Thyroid gland (tissue), 4 donors: ENCODE measurements around the gene HSDL1. TPM values are rescaled to one million over a fixed set of nuclear protein-coding genes. Genes with fewer than 3 reads are reported as not detected.

Experiments
- DNase-seq, 2 donors: peaks; one replicate each; pipeline ENCODE4 v3.0.0-alpha.2; 2019
- H3K27ac ChIP-seq, 3 donors: fragments of 200-600 bp; sonication (generic); 1 replicate in 2 of 3; 2 replicates in 1 of 3; pipeline ENCODE4 v1.5.1; 2016 to 2019; ENCODE audit warnings: mild to moderate bottlenecking in 1 of 3, moderate library complexity in 1 of 3
- H3K27me3 ChIP-seq: fragments of 200-600 bp; sonication (generic); one replicate; pipeline ENCODE4 v1.5.1; 2019
- H3K36me3 ChIP-seq, 2 donors: fragments of 200-600 bp; sonication (generic); one replicate each; pipeline ENCODE4 v1.5.1; 2016 to 2019
- H3K4me1 ChIP-seq, 2 donors: fragments of 200-600 bp; sonication (generic); one replicate each; pipeline ENCODE4 v1.5.1; 2017 to 2019
- H3K4me3 ChIP-seq, 3 donors: fragments of 200-600 bp; sonication (generic); replicated peaks in 1 of 3; 1 replicate in 2 of 3; 2 replicates in 1 of 3; pipeline ENCODE4 v1.5.1; 2016; ENCODE audit warnings: mild to moderate bottlenecking in 1 of 3
- H3K9me3 ChIP-seq: fragments of 200-600 bp; sonication (generic); one replicate; pipeline ENCODE4 v1.5.1; 2017
- POLR2A ChIP-seq, 2 donors: fragments of 450-650 bp; IDR thresholded peaks; one replicate each; pipeline ENCODE4 v1.6.1; 2017; ENCODE audit warnings: antibody characterized with exemption in 2 of 2, mild to moderate bottlenecking in 2 of 2, moderate library complexity in 1 of 2
- WGBS, 2 donors: methylation state at CpG; one replicate each; pipeline ENCODE4 v1.1.5; 2017; 5-methylcytosine and 5-hydroxymethylcytosine counted together
- intact Hi-C: fragments of 100-400 bp; cut with DNase I; formaldehyde crosslinking; loops from one replicate; pipeline ENCODE4 v1.15.1; 2023
- total RNA-seq, 4 donors: library from RNA; depleted of rRNA; stranded (reverse); fragments of >200 nt; gene quantifications; one replicate each; pipeline ENCODE4 v1.2.3, GENCODE V29; 2016
- TF ChIP-seq, protein P1 (sequence below), 6 experiments: fragments of 200-600 bp in 3 of 6; fragments of 450-650 bp in 3 of 6; sonication (generic) in 3 of 6; IDR thresholded peaks; one replicate each; pipeline ENCODE4 v1.5.1; 2016 to 2019; ENCODE audit warnings: antibody characterized with exemption in 6 of 6, mild to moderate bottlenecking in 2 of 6, inconsistent platforms in 1 of 6, moderate library complexity in 1 of 6

Gene HSDL1
- total RNA-seq, 4 donors from 2014 or later, result 37.2 to 82.9 (median 59.5) TPM

DNA sequence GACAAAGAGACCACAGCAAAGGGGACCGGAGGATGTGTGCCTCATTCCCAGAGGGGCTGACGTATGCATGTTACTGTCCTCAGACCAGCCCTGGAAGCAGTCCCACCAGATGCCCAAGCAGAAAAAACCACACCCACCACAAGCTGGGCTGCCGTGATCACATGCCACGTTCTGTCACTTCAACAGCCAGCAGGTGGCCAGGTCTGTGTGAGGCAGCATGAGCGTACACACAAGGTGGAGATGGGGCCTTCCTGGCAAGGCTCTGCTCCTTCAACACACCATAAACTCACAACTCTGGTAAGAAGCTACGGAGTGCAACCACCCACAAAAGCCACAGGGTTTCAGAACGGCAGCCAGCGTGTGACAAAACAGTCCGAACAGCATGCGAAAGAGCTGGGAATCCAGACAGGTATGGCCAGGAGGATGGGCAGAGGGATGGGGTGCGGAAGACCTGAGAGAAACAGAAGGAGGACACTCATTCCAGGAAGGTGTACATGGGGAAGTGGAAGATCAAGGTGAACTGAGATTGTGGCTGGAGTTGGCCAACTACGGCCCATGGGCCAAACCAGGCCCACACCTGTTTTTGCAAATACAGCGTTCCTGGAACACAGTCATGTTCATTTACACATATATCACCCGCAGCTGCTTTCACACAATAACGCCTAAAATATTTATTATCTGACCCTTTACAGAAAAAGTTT, 56.1 kb downstream of the HSDL1 start:
- H3K36me3 ChIP-seq, result peaks cover 62 to 72% of the 10 kb centered on the region in 2 donors
- intact Hi-C loops, result loop anchor here (5.0 to 10.0 kb wide), 2 partner anchors 93 to 396 kb away; no protein-coding TSS in a partner anchor
- no peak overlapping the region for H3K27ac ChIP-seq
- no peaks in the 10 kb centered on the region for H3K4me1 ChIP-seq
- no peaks in the 10 kb centered on the region for H3K27me3 ChIP-seq
- H3K4me3 ChIP-seq, result no peak overlapping the region
- 83 to 88% methylated on average over 15 of the region's 15 CpGs for WGBS, 2 donors
- H3K9me3 ChIP-seq, result no peaks in the 10 kb centered on the region
- no peak for DNase-seq
- no peak for TF ChIP-seq POLR2A (IDR thresholded peaks at IDR 0.05)
- TF ChIP-seq, protein P1, sequence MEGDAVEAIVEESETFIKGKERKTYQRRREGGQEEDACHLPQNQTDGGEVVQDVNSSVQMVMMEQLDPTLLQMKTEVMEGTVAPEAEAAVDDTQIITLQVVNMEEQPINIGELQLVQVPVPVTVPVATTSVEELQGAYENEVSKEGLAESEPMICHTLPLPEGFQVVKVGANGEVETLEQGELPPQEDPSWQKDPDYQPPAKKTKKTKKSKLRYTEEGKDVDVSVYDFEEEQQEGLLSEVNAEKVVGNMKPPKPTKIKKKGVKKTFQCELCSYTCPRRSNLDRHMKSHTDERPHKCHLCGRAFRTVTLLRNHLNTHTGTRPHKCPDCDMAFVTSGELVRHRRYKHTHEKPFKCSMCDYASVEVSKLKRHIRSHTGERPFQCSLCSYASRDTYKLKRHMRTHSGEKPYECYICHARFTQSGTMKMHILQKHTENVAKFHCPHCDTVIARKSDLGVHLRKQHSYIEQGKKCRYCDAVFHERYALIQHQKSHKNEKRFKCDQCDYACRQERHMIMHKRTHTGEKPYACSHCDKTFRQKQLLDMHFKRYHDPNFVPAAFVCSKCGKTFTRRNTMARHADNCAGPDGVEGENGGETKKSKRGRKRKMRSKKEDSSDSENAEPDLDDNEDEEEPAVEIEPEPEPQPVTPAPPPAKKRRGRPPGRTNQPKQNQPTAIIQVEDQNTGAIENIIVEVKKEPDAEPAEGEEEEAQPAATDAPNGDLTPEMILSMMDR (IDR thresholded peaks at IDR 0.05), result no peak

DNA sequence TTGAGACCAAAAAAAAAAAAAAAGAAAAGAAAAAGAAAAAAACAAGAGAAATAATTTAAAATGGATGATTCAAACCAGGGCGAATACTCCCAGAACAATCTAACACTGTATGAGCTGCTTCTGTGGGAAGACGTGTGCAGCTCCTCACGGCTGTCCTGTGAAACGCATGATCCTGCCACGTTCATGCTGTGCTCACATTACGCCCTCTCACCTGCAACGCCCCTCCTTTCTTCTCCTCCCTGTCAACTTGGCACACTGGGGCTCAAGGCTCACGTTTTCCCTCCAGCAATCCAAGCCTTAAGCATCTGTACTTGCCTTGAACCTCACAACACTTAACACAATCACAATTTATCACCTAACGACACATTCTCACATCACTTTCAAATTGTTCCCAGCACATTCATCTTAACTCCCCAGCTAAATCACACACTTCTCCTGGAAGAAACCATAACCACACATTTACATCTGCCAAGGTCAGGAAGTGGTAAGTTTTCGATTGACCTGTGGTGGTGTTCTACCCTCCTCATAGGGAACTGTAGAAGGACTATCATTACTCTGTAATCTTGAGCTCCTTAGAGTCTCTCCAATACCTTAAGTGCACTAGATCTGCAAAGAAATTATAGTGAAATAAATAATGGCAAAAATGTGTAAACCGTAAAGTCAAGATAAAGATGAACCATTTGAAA, 57.4 kb downstream of the HSDL1 start:
- no peak for TF ChIP-seq POLR2A (IDR thresholded peaks at IDR 0.05)
- TF ChIP-seq, protein P1 (IDR thresholded peaks at IDR 0.05), result no peak
- intact Hi-C loops, result loop anchor here (5.0 to 10.0 kb wide), 2 partner anchors 95 to 397 kb away; no protein-coding TSS in a partner anchor

DNA sequence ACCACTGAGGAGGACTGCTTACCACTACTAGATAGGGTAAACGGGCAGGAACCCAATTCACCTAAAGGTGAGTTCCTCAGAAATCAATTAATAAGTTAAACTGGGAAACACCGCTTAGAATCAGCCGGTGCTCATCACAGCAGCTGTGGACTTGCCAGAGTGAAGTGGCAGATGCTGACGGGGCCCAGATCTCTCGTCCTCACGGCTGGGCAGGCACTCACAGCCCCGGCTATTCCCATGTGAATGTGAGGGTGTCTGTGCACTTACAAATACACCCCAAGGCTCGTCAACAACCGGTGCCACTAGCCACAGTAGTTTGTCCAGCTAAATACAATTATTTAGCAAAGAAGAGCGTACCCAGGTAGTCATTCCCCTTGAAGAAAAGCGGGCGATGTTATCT, 58.0 kb downstream of the HSDL1 start:
- no peak for DNase-seq
- H3K27me3 ChIP-seq, result no peaks in the 10 kb centered on the region
- no peak for TF ChIP-seq POLR2A (IDR thresholded peaks at IDR 0.05)
- TF ChIP-seq, protein P1 (IDR thresholded peaks at IDR 0.05), result no peak
- 89 to 94% methylated on average over 7 to 12 of the region's 12 CpGs for WGBS, 2 donors
- peaks cover 47 to 60% of the 10 kb centered on the region in 2 donors for H3K36me3 ChIP-seq
- intact Hi-C loops, result loop anchor here (5.0 to 10.0 kb wide), 2 partner anchors 95 to 398 kb away; no protein-coding TSS in a partner anchor
- H3K27ac ChIP-seq, result no peak overlapping the region
- no peaks in the 10 kb centered on the region for H3K4me1 ChIP-seq
- no peaks in the 10 kb centered on the region for H3K9me3 ChIP-seq
- H3K4me3 ChIP-seq, result no peak overlapping the region

More for the DNA sequence above, 57.4 kb downstream of the HSDL1 start:
- Histone ChIP-seq H3K4me3 (no peak overlapping the region), H3K4me1 (no peaks in the 10 kb centered on the region), H3K9me3 (no peaks in the 10 kb centered on the region), H3K36me3 (peaks cover 53 to 60% of the 10 kb centered on the region in 2 donors), H3K27ac (no peak overlapping the region), H3K27me3 (no peaks in the 10 kb centered on the region)
- DNase-seq, result no peak
- WGBS, 2 donors, result 88 to 92% methylated on average over 11 of the region's 11 CpGs

DNA sequence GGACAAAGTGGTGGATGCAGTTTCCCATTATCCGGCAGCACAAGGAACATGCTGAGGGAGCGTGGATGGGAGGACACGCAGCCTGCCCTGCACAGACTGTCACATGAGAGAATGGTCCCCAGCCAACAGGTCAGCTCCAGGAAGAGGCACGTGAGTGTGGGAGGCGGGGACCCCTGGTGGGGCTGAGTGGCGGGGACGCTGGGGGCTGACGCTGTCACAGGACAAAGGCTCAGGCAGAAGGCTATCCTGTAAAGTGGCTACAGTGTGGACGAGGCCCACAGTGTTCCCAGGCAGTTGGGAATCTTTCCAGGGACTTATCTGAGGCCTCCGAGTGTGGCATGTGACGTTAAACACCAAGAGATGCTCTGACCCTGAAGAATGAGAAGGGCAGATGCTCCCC, 58.6 kb downstream of the HSDL1 start:
- H3K27me3 ChIP-seq, result no peaks in the 10 kb centered on the region
- intact Hi-C loops, result loop anchor here (5.0 to 10.0 kb wide), 2 partner anchors 96 to 398 kb away; no protein-coding TSS in a partner anchor
- peaks cover 46 to 58% of the 10 kb centered on the region in 2 donors for H3K36me3 ChIP-seq
- no peak overlapping the region for H3K27ac ChIP-seq
- H3K9me3 ChIP-seq, result no peaks in the 10 kb centered on the region
- 82 to 86% methylated on average over 9 to 11 of the region's 11 CpGs for WGBS, 2 donors
- no peak for TF ChIP-seq POLR2A (IDR thresholded peaks at IDR 0.05)
- TF ChIP-seq, protein P1 (IDR thresholded peaks at IDR 0.05), result no peak
- DNase-seq, result no peak
- no peaks in the 10 kb centered on the region for H3K4me1 ChIP-seq
- H3K4me3 ChIP-seq, result no peak overlapping the region
